ENCODE measurements around the gene NETO2.

NETO2 gene

DNA sequence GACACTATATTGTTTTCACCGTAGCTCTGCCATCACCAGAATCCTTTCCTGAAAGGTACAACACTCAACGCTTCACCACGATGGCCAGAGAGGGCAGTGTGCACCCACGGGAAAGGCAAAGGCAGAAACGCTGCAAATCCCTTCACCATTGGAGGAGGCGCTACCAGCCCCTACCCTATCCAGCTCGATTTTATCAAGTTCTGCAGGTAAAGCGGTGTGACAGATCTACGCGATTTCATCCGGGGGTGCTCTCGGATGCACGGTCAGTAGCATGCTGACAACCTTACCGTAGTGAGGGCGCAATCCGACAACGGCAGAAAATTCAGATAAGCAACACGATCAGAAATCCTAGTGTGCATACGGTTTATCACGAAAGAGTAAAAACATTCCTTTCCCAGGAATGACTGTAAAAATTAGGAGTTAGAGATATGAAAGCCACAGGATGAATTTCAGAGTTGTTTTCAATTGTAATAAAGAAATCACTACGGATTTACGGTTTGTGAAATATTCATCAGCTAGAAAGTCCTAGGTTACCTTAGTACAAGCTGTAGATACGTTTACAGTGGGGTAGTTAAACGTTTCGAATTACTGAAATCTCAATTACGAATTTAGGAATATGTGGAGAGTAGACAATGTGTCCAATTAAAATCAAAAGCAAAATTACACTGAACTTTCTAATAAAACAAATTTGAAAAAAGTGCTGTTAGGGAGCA is 1.8 kb downstream of the NETO2 start (continued):
- TF ChIP-seq REST (tag by site-specific recombination; IDR thresholded peaks at IDR 0.05) (no peak), BCL11B (tag by site-specific recombination; IDR thresholded peaks at IDR 0.05; ENCODE audit: low read depth) (no peak), ZIC2 (tag by site-specific recombination; IDR thresholded peaks at IDR 0.05) (no peak), ZNF362 (tag by site-specific recombination; IDR thresholded peaks at IDR 0.05) (no peak), ZNF48 (tag by site-specific recombination; IDR thresholded peaks at IDR 0.05) (no peak), ZNF248 (tag by site-specific recombination; IDR thresholded peaks at IDR 0.05) (no peak), PRDM10 (tag by site-specific recombination; IDR thresholded peaks at IDR 0.05) (peak; percentile 51), SCRT2 (tag by site-specific recombination; IDR thresholded peaks at IDR 0.05) (no peak), ZBTB17 (tag by site-specific recombination; IDR thresholded peaks at IDR 0.05) (peak; percentile 97), ZNF621 (tag by site-specific recombination; IDR thresholded peaks at IDR 0.05) (no peak), ZBTB11 (tag by site-specific recombination; conservative IDR thresholded peaks at IDR 0.05; ENCODE audit: low read depth) (no peak), IKZF3 (tag by site-specific recombination; IDR thresholded peaks at IDR 0.05) (0 out of 2 replicates have a peak, but pooled peaks have one; percentile 40), PATZ1 (tag by site-specific recombination; IDR thresholded peaks at IDR 0.05) (peak; percentile 57; the same call in 1 of the 2 replicates), ZNF623 (tag by site-specific recombination; IDR thresholded peaks at IDR 0.05) (no peak), ZNF639 (tag by site-specific recombination; IDR thresholded peaks at IDR 0.05) (no peak), ZBTB20 (tag by site-specific recombination; IDR thresholded peaks at IDR 0.05) (peak; percentile 54; the same call in 1 of the 2 replicates), ZNF561 (tag by site-specific recombination; IDR thresholded peaks at IDR 0.05; ENCODE audit: borderline replicate concordance) (peak; percentile 63; the same call in 1 of the 2 replicates), ZNF558 (tag by site-specific recombination; IDR thresholded peaks at IDR 0.05) (no peak), ZNF157 (tag by site-specific recombination; IDR thresholded peaks at IDR 0.05) (no peak), ZNF837 (tag by site-specific recombination; IDR thresholded peaks at IDR 0.05) (no peak)
- TF ChIP-seq, protein P1, sequence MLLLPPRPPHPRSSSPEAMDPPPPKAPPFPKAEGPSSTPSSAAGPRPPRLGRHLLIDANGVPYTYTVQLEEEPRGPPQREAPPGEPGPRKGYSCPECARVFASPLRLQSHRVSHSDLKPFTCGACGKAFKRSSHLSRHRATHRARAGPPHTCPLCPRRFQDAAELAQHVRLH (tag by site-specific recombination; IDR thresholded peaks at IDR 0.05) = peak; percentile 75
- TF ChIP-seq, protein P2, sequence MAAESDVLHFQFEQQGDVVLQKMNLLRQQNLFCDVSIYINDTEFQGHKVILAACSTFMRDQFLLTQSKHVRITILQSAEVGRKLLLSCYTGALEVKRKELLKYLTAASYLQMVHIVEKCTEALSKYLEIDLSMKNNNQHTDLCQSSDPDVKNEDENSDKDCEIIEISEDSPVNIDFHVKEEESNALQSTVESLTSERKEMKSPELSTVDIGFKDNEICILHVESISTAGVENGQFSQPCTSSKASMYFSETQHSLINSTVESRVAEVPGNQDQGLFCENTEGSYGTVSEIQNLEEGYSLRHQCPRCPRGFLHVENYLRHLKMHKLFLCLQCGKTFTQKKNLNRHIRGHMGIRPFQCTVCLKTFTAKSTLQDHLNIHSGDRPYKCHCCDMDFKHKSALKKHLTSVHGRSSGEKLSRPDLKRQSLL (tag by site-specific recombination; IDR thresholded peaks at IDR 0.05) = no peak
